Tibial artery (tissue), 4 donors: Measurements from ENCODE around the gene MORC1.
A peak's percentile ranks its signal among the peaks of the same experiment; 100 is the strongest.

Experiments
- DNase-seq, 2 donors: peaks; one replicate each; pipeline ENCODE4 v3.0.0-alpha.2; 2019
- H3K27ac ChIP-seq, 2 donors: fragments of 200-600 bp; sonication (generic) in 1 of 2; 1 replicate in 1 of 2; 2 replicates in 1 of 2; pipeline ENCODE4 v1.5.1; 2018 to 2019; ENCODE audit warnings: mild to moderate bottlenecking in 1 of 2
- H3K27me3 ChIP-seq, 2 donors: fragments of 200-600 bp; sonication (generic) in 1 of 2; one replicate each; pipeline versions ENCODE4 v1.5.1 to v1.6.0; 2016 to 2019
- H3K36me3 ChIP-seq, 3 donors: fragments of 200-600 bp; sonication (generic) in 2 of 3; one replicate each; pipeline ENCODE4 v1.5.1; 2016 to 2019; ENCODE audit warnings: mild to moderate bottlenecking in 2 of 3
- H3K4me1 ChIP-seq, 4 donors: fragments of 200-600 bp; sonication (generic) in 2 of 4; 1 replicate in 3 of 4; 2 replicates in 1 of 4; pipeline ENCODE4 v1.5.1; 2016 to 2019
- H3K4me3 ChIP-seq, 2 donors: fragments of 200-600 bp; sonication (generic) in 1 of 2; 1 replicate in 1 of 2; 2 replicates in 1 of 2; pipeline ENCODE4 v1.5.1; 2018 to 2019; ENCODE audit warnings: mild to moderate bottlenecking in 2 of 2
- H3K9me3 ChIP-seq, 3 donors: fragments of 200-600 bp; sonication (generic) in 1 of 3; one replicate each; pipeline ENCODE4 v1.5.1; 2016 to 2019
- intact Hi-C: fragments of 100-400 bp; cut with DNase I; formaldehyde crosslinking; loops from one replicate; pipeline ENCODE4 v1.15.0; 2023; ENCODE audit warnings: low total_unique reads
- TF ChIP-seq, protein P1 (sequence below), 2 experiments: fragments of 200-600 bp in 1 of 2; fragments of 450-650 bp in 1 of 2; IDR thresholded peaks; one replicate each; pipeline ENCODE4 v1.5.1; 2017 to 2019; ENCODE audit warnings: antibody characterized with exemption in 2 of 2, mild to moderate bottlenecking in 1 of 2, moderate library complexity in 1 of 2

Gene MORC1

DNA sequence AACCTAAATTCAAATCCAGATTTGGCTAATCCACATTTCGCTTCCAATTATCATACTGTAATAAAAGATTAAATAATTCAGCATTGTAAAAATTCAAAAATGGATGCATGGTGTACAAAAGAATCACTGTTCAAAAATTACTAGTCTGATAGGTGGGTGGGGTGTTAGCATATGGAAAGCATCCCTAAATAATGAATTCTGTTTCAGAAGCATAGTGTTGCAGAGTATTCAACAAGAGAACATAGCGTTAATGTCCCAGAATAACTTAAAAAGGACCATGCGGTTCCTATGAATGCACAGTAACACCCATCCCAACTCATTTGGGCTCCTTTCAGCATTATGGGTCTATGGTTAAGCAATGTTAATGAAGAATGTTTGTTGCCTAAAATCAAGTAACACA is 51.1 kb downstream of the MORC1 start:
- Histone ChIP-seq H3K4me3 (no peak overlapping the region), H3K27me3 (no peaks in the 10 kb centered on the region), H3K27ac (no peak overlapping the region), H3K4me1 (no peaks in the 10 kb centered on the region), H3K36me3 (no peaks in the 10 kb centered on the region), H3K9me3 (no peaks in the 10 kb centered on the region)
- intact Hi-C loops: no loop called here
- DNase-seq: no peak
- TF ChIP-seq, protein P1, sequence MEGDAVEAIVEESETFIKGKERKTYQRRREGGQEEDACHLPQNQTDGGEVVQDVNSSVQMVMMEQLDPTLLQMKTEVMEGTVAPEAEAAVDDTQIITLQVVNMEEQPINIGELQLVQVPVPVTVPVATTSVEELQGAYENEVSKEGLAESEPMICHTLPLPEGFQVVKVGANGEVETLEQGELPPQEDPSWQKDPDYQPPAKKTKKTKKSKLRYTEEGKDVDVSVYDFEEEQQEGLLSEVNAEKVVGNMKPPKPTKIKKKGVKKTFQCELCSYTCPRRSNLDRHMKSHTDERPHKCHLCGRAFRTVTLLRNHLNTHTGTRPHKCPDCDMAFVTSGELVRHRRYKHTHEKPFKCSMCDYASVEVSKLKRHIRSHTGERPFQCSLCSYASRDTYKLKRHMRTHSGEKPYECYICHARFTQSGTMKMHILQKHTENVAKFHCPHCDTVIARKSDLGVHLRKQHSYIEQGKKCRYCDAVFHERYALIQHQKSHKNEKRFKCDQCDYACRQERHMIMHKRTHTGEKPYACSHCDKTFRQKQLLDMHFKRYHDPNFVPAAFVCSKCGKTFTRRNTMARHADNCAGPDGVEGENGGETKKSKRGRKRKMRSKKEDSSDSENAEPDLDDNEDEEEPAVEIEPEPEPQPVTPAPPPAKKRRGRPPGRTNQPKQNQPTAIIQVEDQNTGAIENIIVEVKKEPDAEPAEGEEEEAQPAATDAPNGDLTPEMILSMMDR (IDR thresholded peaks at IDR 0.05): no peak

DNA sequence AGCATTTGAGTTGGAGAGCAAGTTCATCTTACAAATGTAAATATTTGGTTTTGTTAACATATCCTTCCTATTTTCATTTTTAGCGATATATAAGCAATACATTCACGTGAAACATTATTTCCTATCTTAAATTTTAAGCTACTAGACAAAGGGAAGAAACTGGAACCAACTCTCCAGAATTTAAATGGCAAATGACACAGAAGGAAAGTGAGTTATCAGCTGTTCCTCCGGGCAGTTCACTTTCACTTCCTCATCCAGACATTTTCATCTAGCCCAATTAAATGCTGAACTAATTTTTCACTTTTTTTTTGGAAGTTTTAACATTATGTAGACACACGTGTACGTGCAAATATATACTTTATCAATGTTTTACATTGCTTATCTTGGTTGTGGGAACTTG is 58.7 kb downstream of the MORC1 start:
- no peak for DNase-seq
- Histone ChIP-seq H3K27me3 (no peaks in the 10 kb centered on the region), H3K9me3 (no peaks in the 10 kb centered on the region), H3K27ac (no peak overlapping the region), H3K4me3 (no peak overlapping the region), H3K36me3 (no peaks in the 10 kb centered on the region), H3K4me1 (no peaks in the 10 kb centered on the region)
- intact Hi-C loops: no loop called here
- TF ChIP-seq, protein P1 (IDR thresholded peaks at IDR 0.05): no peak

DNA sequence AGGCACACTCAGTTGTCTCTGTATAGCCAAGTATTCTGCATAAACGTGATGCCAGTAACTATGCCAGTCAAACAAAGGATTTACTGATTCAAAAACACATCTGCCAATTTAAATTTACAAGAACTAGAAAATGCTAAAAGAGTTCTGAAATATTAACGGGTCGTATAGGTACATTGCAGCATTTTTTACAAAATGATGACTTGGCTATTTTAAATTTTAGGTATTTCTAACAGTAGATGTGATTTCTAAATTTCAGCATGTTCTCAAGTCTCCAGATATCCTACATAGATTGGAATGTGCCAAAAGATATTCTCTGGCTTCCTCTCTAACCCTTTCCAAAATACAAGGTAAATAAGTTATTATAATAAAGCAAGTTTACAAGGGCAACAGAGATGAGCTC is 60.3 kb downstream of the MORC1 start:
- Histone ChIP-seq H3K4me3 (no peak overlapping the region), H3K27me3 (no peaks in the 10 kb centered on the region), H3K27ac (no peak overlapping the region), H3K36me3 (no peaks in the 10 kb centered on the region), H3K4me1 (no peaks in the 10 kb centered on the region), H3K9me3 (peaks cover 0 to 3% (median 0%) of the 10 kb centered on the region in 3 donors)
- no peak for DNase-seq
- intact Hi-C loops: no loop called here
- TF ChIP-seq, protein P1 (IDR thresholded peaks at IDR 0.05): no peak

DNA sequence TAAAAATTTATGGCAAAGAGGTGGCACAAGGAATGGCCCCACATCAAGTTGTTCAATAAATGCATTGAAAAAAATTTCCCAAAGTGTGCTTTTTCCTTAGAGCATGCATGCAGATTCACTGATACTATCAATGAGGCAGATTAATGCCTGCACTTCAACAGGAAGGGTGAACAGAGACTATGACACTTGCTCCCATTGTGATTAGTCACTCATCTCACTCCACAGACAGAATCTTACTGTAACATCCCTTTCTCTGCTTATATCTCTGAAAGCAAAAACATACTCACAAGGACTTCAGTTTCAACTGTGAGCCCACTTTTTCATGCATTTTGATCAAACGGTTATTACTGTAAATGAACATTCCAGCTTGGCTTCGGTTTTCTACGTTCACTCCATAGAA is 60.9 kb downstream of the MORC1 start:
- intact Hi-C loops: no loop called here

DNA sequence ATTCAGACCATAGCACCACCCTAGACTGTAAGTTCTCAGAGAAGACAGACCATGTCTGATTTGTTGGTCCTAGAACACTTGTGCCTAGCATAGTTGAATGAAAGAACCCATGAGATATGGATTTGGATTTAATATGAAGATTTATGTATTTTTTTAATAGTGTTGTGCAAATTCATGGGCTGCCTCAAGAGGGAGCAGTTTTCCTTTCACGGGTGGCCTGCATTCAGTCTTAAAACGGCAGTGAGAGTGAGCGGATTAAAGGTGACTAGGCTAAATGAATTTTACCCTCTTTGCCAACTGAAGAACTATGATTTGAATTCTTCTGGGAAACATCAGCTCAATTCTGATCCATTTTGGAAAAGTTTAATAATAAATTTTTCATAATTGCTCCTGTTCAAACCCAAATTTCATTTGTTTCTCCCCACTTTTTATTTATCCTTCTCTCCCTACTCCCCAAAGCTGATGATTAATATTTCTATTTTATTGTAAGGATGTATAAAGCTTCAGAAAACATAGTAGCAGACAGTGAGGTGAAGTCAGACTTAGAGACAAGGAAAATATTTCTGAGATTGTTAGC is 67.3 kb downstream of the MORC1 start:
- no peaks in the 10 kb centered on the region for H3K27me3 ChIP-seq
- intact Hi-C loops: no loop called here
- H3K9me3 ChIP-seq: peaks cover 0 to 3% (median 0%) of the 10 kb centered on the region in 3 donors
- no peak for DNase-seq
- TF ChIP-seq, protein P1 (IDR thresholded peaks at IDR 0.05): peak in 1 of 2 experiments; percentile 12
- H3K4me1 ChIP-seq: no peaks in the 10 kb centered on the region
- H3K27ac ChIP-seq: no peak overlapping the region
- no peak overlapping the region for H3K4me3 ChIP-seq
- no peaks in the 10 kb centered on the region for H3K36me3 ChIP-seq

More for the DNA sequence above, 60.9 kb downstream of the MORC1 start:
- Histone ChIP-seq H3K4me3 (no peak overlapping the region), H3K27ac (no peak overlapping the region), H3K27me3 (no peaks in the 10 kb centered on the region), H3K9me3 (peaks cover 0 to 3% (median 0%) of the 10 kb centered on the region in 3 donors), H3K36me3 (no peaks in the 10 kb centered on the region), H3K4me1 (no peaks in the 10 kb centered on the region)
- DNase-seq: no peak
- TF ChIP-seq, protein P1 (IDR thresholded peaks at IDR 0.05): no peak

DNA sequence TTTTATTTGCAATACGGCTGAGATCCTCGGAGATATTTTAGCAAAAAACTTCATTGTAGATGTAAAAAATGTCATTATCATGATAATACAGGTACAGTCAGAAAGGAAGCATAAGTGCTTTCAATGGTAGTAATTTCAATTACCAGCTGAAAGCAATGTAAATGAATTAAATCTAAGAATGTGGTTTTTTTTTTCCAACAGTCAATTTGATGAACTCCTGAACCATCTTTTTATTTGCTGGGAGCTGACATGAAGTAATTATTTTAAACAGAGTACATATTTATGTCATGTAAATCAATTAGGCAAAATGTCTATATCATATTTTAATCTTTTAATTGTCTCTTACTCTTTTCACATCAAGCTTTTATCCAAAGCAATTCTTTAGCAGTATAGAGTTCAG is 70.6 kb downstream of the MORC1 start:
- TF ChIP-seq, protein P1 (IDR thresholded peaks at IDR 0.05): no peak
- intact Hi-C loops: no loop called here
- no peaks in the 10 kb centered on the region for H3K4me1 ChIP-seq
- DNase-seq: no peak
- no peak overlapping the region for H3K4me3 ChIP-seq
- no peaks in the 10 kb centered on the region for H3K27me3 ChIP-seq
- no peaks in the 10 kb centered on the region for H3K36me3 ChIP-seq
- H3K9me3 ChIP-seq: no peaks in the 10 kb centered on the region
- H3K27ac ChIP-seq: no peak overlapping the region
